Measurements from ENCODE around the gene EFCAB9.
A peak's percentile ranks its signal among the peaks of the same experiment; 100 is the strongest.
"Not testable (repeated sequence)": the region's sequence is repeated elsewhere in the genome, so short reads cannot be mapped to it uniquely, and the experiment has no call there.

EFCAB9 gene

GRCh38 chr5:172188033-172188892 lies 5.7 kb upstream of the EFCAB9 start, which contains the start of gene STK10:
TSS of gene STK10 (minus strand) at chr5:172188224. CDS start at chr5:172188042, 182 bp downstream.
- DNase-seq (ENCODE audit: low spot score) (peak; percentile 79), FAIRE-seq (no peak)

- DNase-seq (ENCODE audit: low spot score) (no peak), FAIRE-seq (no peak)
These were observed 4.9 kb upstream of the EFCAB9 start for GRCh38 chr5:172188893-172189692.

GRCh38 chr5:172189693-172190296 lies 4.2 kb upstream of the EFCAB9 start:
- FAIRE-seq (no peak), DNase-seq (ENCODE audit: low spot score) (no peak)

GRCh38 chr5:172194985-172195774 lies 1.2 kb downstream of the EFCAB9 start:
- DNase-seq (ENCODE audit: low spot score) (no peak), FAIRE-seq (no peak)

- not testable (repeated sequence) for DNase-seq (ENCODE audit: low spot score); FAIRE-seq
These were observed 3.8 kb downstream of the EFCAB9 start for GRCh38 chr5:172197775-172198174.

- FAIRE-seq: no peak
- DNase-seq (ENCODE audit: low spot score): no peak
These were observed 5.5 kb downstream of the EFCAB9 start for GRCh38 chr5:172199446-172199845.

- no peak for DNase-seq (ENCODE audit: low spot score)
- no peak for FAIRE-seq
These were observed 6.5 kb downstream of the EFCAB9 start for GRCh38 chr5:172200476-172200875.

GRCh38 chr5:172205984-172206383 lies 12.0 kb downstream of the EFCAB9 start:
- not testable (repeated sequence) for FAIRE-seq; DNase-seq (ENCODE audit: low spot score)

GRCh38 chr5:172207511-172207910 lies 13.5 kb downstream of the EFCAB9 start:
- DNase-seq (ENCODE audit: low spot score) (no peak), FAIRE-seq (no peak)

- FAIRE-seq: no peak
These were observed 15.7 kb downstream of the EFCAB9 start for GRCh38 chr5:172209714-172210113.

GRCh38 chr5:172211676-172212075 lies 17.7 kb downstream of the EFCAB9 start:
- FAIRE-seq (no peak), DNase-seq (ENCODE audit: low spot score) (no peak)

More at GRCh38 chr5:172209714-172210113, 15.7 kb downstream of the EFCAB9 start:
- no peak for DNase-seq (ENCODE audit: low spot score)

GRCh38 chr5:172213126-172213525 lies 19.2 kb downstream of the EFCAB9 start:
- no peak for DNase-seq (ENCODE audit: low spot score)
- FAIRE-seq: no peak

- FAIRE-seq: no peak
- no peak for DNase-seq (ENCODE audit: low spot score)
These were observed 22.4 kb downstream of the EFCAB9 start for GRCh38 chr5:172216345-172216744.

- FAIRE-seq (no peak), DNase-seq (ENCODE audit: low spot score) (no peak)
These were observed 25.3 kb downstream of the EFCAB9 start for GRCh38 chr5:172219296-172219695.

GRCh38 chr5:172223901-172224873 lies 30.2 kb downstream of the EFCAB9 start:
- DNase-seq (ENCODE audit: low spot score) (no peak), FAIRE-seq (no peak)

GRCh38 chr5:172224996-172225395 lies 31.0 kb downstream of the EFCAB9 start:
- DNase-seq (ENCODE audit: low spot score): no peak
- no peak for FAIRE-seq

- no peak for FAIRE-seq
- DNase-seq (ENCODE audit: low spot score): no peak
These were observed 35.9 kb downstream of the EFCAB9 start for GRCh38 chr5:172229904-172230303.

GRCh38 chr5:172234031-172234430 lies 40.1 kb downstream of the EFCAB9 start:
- FAIRE-seq (no peak), DNase-seq (ENCODE audit: low spot score) (no peak)

- no peak for DNase-seq (ENCODE audit: low spot score)
- no peak for FAIRE-seq
These were observed 41.3 kb downstream of the EFCAB9 start for GRCh38 chr5:172235132-172235780.

Data from RCC 7860 (cell line).